SK-N-SH treated with all-trans-retinoic acid at 6 μM for 48 hours (cell line): ENCODE results near the gene LIX1.

Experiments
- ATAC-seq: fragments of 200-7000 bp; cut with Tn5 transposase; 3 replicates; pipeline ENCODE4 v1.9.1; 2020; ENCODE audit warnings: mild to moderate bottlenecking, moderate library complexity
- ARNTL ChIP-seq: fragments of 450-650 bp; formaldehyde crosslinking; IDR thresholded peaks from 2 replicates; pipeline ENCODE4 v1.5.0; 2020; ENCODE audit warnings: low read depth, mild to moderate bottlenecking, moderate library complexity, borderline replicate concordance
- BACH2 ChIP-seq: fragments of 250-450 bp; sonication (Bioruptor Pico); IDR thresholded peaks from 2 replicates; pipeline ENCODE4 v1.9.0; 2021; ENCODE audit warnings: mild to moderate bottlenecking, borderline replicate concordance
- CSDC2 ChIP-seq: fragments of 250-450 bp; sonication (Bioruptor Pico); IDR thresholded peaks from 2 replicates; pipeline ENCODE4 v1.5.0; 2020; ENCODE audit warnings: mild to moderate bottlenecking, moderate library complexity
- ESRRG ChIP-seq: fragments of 250-450 bp; sonication (Bioruptor Pico); IDR thresholded peaks from 2 replicates; pipeline ENCODE4 v1.6.1; 2021; ENCODE audit warnings: mild to moderate bottlenecking
- GLIS3 ChIP-seq: fragments of 250-450 bp; sonication (Bioruptor Pico); IDR thresholded peaks from 2 replicates; pipeline ENCODE4 v1.5.0; 2020; ENCODE audit warnings: mild to moderate bottlenecking, moderate library complexity
- ISL1 ChIP-seq: fragments of 250-450 bp; sonication (Bioruptor Pico); IDR thresholded peaks from 2 replicates; pipeline ENCODE4 v2.1.2; 2022; ENCODE audit warnings: mild to moderate bottlenecking, moderate library complexity
- OSR1 ChIP-seq: fragments of 250-450 bp; sonication (Bioruptor Pico); IDR thresholded peaks from 2 replicates; pipeline ENCODE4 v1.8.0; 2022; ENCODE audit warnings: moderate library complexity, mild to moderate bottlenecking, inconsistent platforms
- PPARA ChIP-seq: fragments of 250-450 bp; sonication (Bioruptor Pico); IDR thresholded peaks from 2 replicates; pipeline ENCODE4 v1.5.0; 2020; ENCODE audit warnings: mild to moderate bottlenecking, borderline replicate concordance
- RARB ChIP-seq: fragments of 250-450 bp; sonication (Bioruptor Pico); IDR thresholded peaks from 2 replicates; pipeline ENCODE4 v1.8.0; 2021; ENCODE audit warnings: mild to moderate bottlenecking, moderate library complexity
- SNAI2 ChIP-seq: fragments of 250-450 bp; sonication (Bioruptor Pico); IDR thresholded peaks from 2 replicates; pipeline ENCODE4 v1.5.0; 2020; ENCODE audit warnings: mild to moderate bottlenecking, moderate library complexity
- TCF4 ChIP-seq: fragments of 250-450 bp; sonication (Bioruptor Pico); IDR thresholded peaks from 2 replicates; pipeline ENCODE4 v1.8.0; 2021; ENCODE audit warnings: mild to moderate bottlenecking, moderate library complexity, borderline replicate concordance
- TOX ChIP-seq: fragments of 250-450 bp; sonication (Bioruptor Pico); IDR thresholded peaks from 2 replicates; pipeline ENCODE4 v1.8.0; 2021; ENCODE audit warnings: mild to moderate bottlenecking, moderate library complexity, borderline replicate concordance
- ZC3H10 ChIP-seq: fragments of 250-450 bp; sonication (Bioruptor Pico); IDR thresholded peaks from 2 replicates; pipeline ENCODE4 v1.5.1; 2021; ENCODE audit warnings: mild to moderate bottlenecking, moderate library complexity
- ZFP3 ChIP-seq: fragments of 250-450 bp; sonication (Bioruptor Pico); IDR thresholded peaks from 2 replicates; pipeline ENCODE4 v1.5.0; 2020; ENCODE audit warnings: mild to moderate bottlenecking, moderate library complexity
- ZFP30 ChIP-seq: fragments of 450-650 bp; formaldehyde crosslinking; IDR thresholded peaks from 2 replicates; pipeline ENCODE4 v1.5.0; 2022; ENCODE audit warnings: mild to moderate bottlenecking, moderate library complexity
- ZNF565 ChIP-seq: fragments of 450-650 bp; formaldehyde crosslinking; conservative IDR thresholded peaks from 2 replicates; pipeline ENCODE4 v1.5.0; 2020; ENCODE audit warnings: low read depth, mild to moderate bottlenecking, moderate library complexity
- ZNF70 ChIP-seq: fragments of 450-650 bp; formaldehyde crosslinking; IDR thresholded peaks from 2 replicates; pipeline ENCODE4 v1.5.0; 2020; ENCODE audit warnings: mild to moderate bottlenecking, moderate library complexity
- ZNF8 ChIP-seq: fragments of 450-650 bp; formaldehyde crosslinking; IDR thresholded peaks from 2 replicates; pipeline ENCODE4 v1.5.0; 2020; ENCODE audit warnings: mild to moderate bottlenecking, moderate library complexity
- TF ChIP-seq, protein P1 (sequence below): fragments of 250-450 bp; sonication (Bioruptor Pico); IDR thresholded peaks from 2 replicates; pipeline ENCODE4 v1.5.1; 2020; ENCODE audit warnings: low read depth, mild to moderate bottlenecking, moderate library complexity
- TF ChIP-seq, protein P2 (sequence below): fragments of 250-450 bp; sonication (Bioruptor Pico); IDR thresholded peaks from 2 replicates; pipeline ENCODE4 v1.5.1; 2021; ENCODE audit warnings: mild to moderate bottlenecking, moderate library complexity
- TF ChIP-seq, protein P3 (sequence below): fragments of 250-450 bp; sonication (Bioruptor Pico); IDR thresholded peaks from 2 replicates; pipeline ENCODE4 v1.8.0; 2020; ENCODE audit warnings: mild to moderate bottlenecking, moderate library complexity, borderline replicate concordance
- TF ChIP-seq, protein P4 (sequence below): fragments of 250-450 bp; sonication (Bioruptor Pico); IDR thresholded peaks from 2 replicates; pipeline ENCODE4 v1.8.0; 2021; ENCODE audit warnings: low read depth, mild to moderate bottlenecking, moderate library complexity, borderline replicate concordance

LIX1 gene

DNA sequence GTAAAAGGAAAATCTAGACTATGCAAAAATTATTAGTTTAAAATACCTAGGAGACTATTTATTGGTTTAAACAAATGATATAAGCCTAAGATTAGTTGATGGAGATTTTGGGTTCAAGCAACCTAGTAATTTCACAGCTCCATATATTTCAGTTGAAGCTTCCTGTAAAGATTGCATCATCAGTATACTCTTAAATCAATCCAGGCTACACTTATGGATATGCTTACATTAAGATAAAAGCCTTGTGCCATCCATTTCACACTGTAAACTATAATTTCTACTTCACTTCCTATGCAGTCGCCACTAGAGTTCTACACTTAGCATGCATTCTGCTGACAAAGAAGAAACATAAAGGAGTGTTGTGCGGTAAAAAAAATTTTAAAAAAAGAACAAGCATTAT lies 7.3 kb upstream of the LIX1 start:
- no peak for ATAC-seq
- TF ChIP-seq RARB (CRISPR knock-in tag) = no peak
- TF ChIP-seq ZFP3 (CRISPR knock-in tag) = no peak
- TF ChIP-seq, protein P1, sequence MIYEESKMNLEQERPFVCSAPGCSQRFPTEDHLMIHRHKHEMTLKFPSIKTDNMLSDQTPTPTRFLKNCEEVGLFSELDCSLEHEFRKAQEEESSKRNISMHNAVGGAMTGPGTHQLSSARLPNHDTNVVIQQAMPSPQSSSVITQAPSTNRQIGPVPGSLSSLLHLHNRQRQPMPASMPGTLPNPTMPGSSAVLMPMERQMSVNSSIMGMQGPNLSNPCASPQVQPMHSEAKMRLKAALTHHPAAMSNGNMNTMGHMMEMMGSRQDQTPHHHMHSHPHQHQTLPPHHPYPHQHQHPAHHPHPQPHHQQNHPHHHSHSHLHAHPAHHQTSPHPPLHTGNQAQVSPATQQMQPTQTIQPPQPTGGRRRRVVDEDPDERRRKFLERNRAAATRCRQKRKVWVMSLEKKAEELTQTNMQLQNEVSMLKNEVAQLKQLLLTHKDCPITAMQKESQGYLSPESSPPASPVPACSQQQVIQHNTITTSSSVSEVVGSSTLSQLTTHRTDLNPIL (CRISPR knock-in tag) = no peak
- no peak for TF ChIP-seq ZFP30 (CRISPR knock-in tag)
- no peak for TF ChIP-seq ZNF565 (CRISPR knock-in tag)

DNA sequence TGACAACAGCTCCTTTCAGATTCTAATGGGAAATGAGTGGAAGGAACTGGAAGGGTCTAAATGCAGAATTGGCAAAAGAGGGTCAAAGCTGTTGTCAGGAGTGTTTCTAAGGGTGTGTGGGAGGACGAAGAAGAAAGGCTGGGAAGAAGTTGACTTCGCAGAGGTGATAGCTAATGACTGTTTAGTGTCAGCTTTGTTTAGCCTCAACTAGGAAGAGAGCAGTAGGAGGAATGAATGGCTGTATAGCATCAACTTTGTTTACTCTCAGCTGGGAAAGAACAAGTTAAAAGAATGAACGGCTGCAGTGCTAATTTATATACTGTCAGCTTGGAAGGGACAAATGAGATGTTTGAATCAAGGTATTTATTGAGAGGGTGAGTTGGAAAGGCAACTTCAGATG lies 5.9 kb upstream of the LIX1 start:
- no peak for TF ChIP-seq CSDC2 (CRISPR knock-in tag)
- no peak for TF ChIP-seq PPARA (CRISPR knock-in tag)
- no peak for TF ChIP-seq TCF4
- no peak for TF ChIP-seq SNAI2 (CRISPR knock-in tag)
- TF ChIP-seq ZNF70 (CRISPR knock-in tag) = no peak
- no peak for TF ChIP-seq ZFP3 (CRISPR knock-in tag)
- ATAC-seq = no peak

DNA sequence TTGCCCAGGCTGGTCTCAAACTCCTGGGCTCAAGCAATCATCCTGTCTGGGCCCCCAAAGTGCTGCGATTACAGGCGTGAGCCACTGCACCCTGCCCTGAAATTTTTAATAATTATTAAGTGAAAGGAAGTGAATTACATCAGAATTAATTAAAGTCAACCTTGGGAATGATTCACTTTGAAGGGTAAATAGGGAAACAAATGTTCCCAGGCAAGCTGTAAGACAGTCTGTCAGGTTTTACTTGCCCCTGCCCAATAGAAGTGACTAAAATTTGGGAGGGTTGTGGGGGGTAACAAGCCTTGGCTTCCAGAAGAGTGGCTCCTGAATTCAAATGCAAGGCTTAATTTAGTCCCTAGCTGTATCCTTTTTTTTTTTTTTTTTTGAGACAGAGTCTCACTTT lies 1.3 kb upstream of the LIX1 start:
- ATAC-seq = no peak
- TF ChIP-seq ISL1 = no peak
- no peak for TF ChIP-seq ZFP3 (CRISPR knock-in tag)
- TF ChIP-seq, protein P2, sequence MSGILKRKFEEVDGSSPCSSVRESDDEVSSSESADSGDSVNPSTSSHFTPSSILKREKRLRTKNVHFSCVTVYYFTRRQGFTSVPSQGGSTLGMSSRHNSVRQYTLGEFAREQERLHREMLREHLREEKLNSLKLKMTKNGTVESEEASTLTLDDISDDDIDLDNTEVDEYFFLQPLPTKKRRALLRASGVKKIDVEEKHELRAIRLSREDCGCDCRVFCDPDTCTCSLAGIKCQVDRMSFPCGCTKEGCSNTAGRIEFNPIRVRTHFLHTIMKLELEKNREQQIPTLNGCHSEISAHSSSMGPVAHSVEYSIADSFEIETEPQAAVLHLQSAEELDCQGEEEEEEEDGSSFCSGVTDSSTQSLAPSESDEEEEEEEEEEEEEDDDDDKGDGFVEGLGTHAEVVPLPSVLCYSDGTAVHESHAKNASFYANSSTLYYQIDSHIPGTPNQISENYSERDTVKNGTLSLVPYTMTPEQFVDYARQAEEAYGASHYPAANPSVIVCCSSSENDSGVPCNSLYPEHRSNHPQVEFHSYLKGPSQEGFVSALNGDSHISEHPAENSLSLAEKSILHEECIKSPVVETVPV (CRISPR knock-in tag) = no peak
- TF ChIP-seq, protein P3, sequence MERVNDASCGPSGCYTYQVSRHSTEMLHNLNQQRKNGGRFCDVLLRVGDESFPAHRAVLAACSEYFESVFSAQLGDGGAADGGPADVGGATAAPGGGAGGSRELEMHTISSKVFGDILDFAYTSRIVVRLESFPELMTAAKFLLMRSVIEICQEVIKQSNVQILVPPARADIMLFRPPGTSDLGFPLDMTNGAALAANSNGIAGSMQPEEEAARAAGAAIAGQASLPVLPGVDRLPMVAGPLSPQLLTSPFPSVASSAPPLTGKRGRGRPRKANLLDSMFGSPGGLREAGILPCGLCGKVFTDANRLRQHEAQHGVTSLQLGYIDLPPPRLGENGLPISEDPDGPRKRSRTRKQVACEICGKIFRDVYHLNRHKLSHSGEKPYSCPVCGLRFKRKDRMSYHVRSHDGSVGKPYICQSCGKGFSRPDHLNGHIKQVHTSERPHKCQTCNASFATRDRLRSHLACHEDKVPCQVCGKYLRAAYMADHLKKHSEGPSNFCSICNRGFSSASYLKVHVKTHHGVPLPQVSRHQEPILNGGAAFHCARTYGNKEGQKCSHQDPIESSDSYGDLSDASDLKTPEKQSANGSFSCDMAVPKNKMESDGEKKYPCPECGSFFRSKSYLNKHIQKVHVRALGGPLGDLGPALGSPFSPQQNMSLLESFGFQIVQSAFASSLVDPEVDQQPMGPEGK (CRISPR knock-in tag) = no peak
- no peak for TF ChIP-seq ZC3H10
- TF ChIP-seq TCF4 = no peak
- no peak for TF ChIP-seq ZNF70 (CRISPR knock-in tag)
- TF ChIP-seq ZNF8 = no peak
- no peak for TF ChIP-seq ARNTL (CRISPR knock-in tag)
- TF ChIP-seq TOX (CRISPR knock-in tag) = no peak
- TF ChIP-seq, protein P4, sequence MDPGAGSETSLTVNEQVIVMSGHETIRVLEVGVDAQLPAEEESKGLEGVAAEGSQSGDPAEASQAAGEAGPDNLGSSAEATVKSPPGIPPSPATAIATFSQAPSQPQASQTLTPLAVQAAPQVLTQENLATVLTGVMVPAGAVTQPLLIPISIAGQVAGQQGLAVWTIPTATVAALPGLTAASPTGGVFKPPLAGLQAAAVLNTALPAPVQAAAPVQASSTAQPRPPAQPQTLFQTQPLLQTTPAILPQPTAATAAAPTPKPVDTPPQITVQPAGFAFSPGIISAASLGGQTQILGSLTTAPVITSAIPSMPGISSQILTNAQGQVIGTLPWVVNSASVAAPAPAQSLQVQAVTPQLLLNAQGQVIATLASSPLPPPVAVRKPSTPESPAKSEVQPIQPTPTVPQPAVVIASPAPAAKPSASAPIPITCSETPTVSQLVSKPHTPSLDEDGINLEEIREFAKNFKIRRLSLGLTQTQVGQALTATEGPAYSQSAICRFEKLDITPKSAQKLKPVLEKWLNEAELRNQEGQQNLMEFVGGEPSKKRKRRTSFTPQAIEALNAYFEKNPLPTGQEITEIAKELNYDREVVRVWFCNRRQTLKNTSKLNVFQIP (CRISPR knock-in tag) = no peak
- TF ChIP-seq ESRRG (CRISPR knock-in tag) = no peak
- TF ChIP-seq RARB (CRISPR knock-in tag) = no peak
- no peak for TF ChIP-seq BACH2
- no peak for TF ChIP-seq SNAI2 (CRISPR knock-in tag)
- no peak for TF ChIP-seq PPARA (CRISPR knock-in tag)
- TF ChIP-seq, protein P1 (CRISPR knock-in tag) = no peak

DNA sequence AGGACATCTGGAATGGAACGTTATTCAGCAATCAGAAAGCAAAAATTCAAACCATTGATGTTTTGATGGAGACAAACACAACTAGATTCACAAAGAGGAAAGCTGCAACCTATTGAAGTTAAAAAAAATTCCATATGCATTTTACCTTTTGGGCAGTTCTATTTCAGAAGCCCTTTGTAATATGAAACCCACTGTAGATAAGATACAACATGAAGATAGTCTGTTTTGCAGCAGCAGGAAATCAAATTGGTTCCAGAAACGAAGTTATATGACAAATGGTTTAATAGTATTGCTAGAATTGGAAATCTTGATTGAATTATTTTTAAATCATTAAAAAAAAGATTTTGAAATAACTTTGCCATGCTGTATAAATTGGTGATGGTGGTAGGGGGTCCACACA lies 872 bp downstream of the LIX1 start:
- no peak for ATAC-seq
- TF ChIP-seq TCF4 (0 out of 2 replicates have a peak, but pooled peaks have one; percentile 48), OSR1 (CRISPR knock-in tag) (no peak)

DNA sequence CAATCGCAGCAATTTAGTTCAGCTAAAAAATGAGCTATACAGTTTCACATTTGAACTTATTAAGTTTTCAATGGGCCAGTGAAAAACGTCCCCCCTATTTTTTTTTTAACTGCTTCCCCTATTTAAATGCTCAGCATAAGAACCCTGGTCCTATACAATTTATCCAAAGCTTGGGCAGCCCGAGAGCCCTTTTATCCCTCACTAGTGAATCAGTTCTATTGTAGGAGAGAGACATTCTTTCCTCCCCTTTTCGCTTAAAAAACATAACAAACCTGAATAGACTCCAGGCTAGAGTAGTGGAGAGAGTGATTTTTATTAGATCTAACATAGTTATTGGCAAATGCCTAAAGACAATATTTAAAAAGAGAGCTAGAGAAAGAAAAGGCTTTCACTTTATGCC lies 1.4 kb downstream of the LIX1 start:
- no peak for TF ChIP-seq ZFP30 (CRISPR knock-in tag)
- TF ChIP-seq ZC3H10 = no peak
- TF ChIP-seq, protein P2 (CRISPR knock-in tag) = no peak
- TF ChIP-seq PPARA (CRISPR knock-in tag) = no peak
- TF ChIP-seq CSDC2 (CRISPR knock-in tag) = no peak
- TF ChIP-seq, protein P3 (CRISPR knock-in tag) = no peak
- no peak for TF ChIP-seq ZNF565 (CRISPR knock-in tag)
- no peak for TF ChIP-seq OSR1 (CRISPR knock-in tag)
- TF ChIP-seq, protein P1 (CRISPR knock-in tag) = no peak
- TF ChIP-seq SNAI2 (CRISPR knock-in tag) = no peak
- no peak for TF ChIP-seq GLIS3 (CRISPR knock-in tag)
- no peak for ATAC-seq
